SU-DHL-6 (cell line): ENCODE results near the gene PID1.

ENCODE experiments used
- H2AFZ ChIP-seq: fragments of 200-600 bp; sonication (generic); 2 replicates; pipeline ENCODE4 v1.6.1; 2014; ENCODE audit warnings: low read depth, mild to moderate bottlenecking, moderate library complexity, mixed read lengths, antibody characterized with exemption, low read length; ENCODE audit not compliant: severe bottlenecking
- H3F3A ChIP-seq: fragments of 200-600 bp; shearing (Covaris generic); 2 replicates; pipeline ENCODE4 v1.6.0; 2016; ENCODE audit warnings: antibody characterized with exemption, mild to moderate bottlenecking; ENCODE audit not compliant: insufficient read depth
- H3K27ac ChIP-seq: fragments of 200-600 bp; sonication (generic); 2 replicates; pipeline ENCODE4 v1.5.1; 2016; ENCODE audit warnings: low read depth, mild to moderate bottlenecking, low read length, moderate library complexity, mixed read lengths
- H3K27me3 ChIP-seq: fragments of 200-600 bp; sonication (generic), shearing (Covaris generic); 2 replicates; pipeline ENCODE4 v1.6.0; 2014; ENCODE audit warnings: mild to moderate bottlenecking, low read length
- H3K36me3 ChIP-seq: fragments of 200-600 bp; sonication (generic); 2 replicates; pipeline ENCODE4 v1.6.1; 2014; ENCODE audit warnings: mild to moderate bottlenecking, low read length, mixed read lengths
- H3K4me2 ChIP-seq: fragments of 300-600, 200-600 bp; shearing (Covaris generic), sonication (generic); 2 replicates; pipeline ENCODE4 v1.6.0; 2014; ENCODE audit warnings: low read length, low read depth, mild to moderate bottlenecking; ENCODE audit not compliant: poor library complexity, severe bottlenecking
- H3K4me3 ChIP-seq: fragments of 200-600 bp; sonication (generic); 2 replicates; pipeline ENCODE4 v1.5.1; 2014; ENCODE audit warnings: antibody characterized with exemption, low read length, mild to moderate bottlenecking, mixed read lengths; ENCODE audit not compliant: insufficient read depth, poor library complexity, severe bottlenecking
- H3K79me2 ChIP-seq: fragments of 200-600 bp; sonication (generic); 2 replicates; pipeline ENCODE4 v1.6.1; 2014; ENCODE audit warnings: mild to moderate bottlenecking, low read length, moderate library complexity; ENCODE audit not compliant: insufficient read depth
- H3K9ac ChIP-seq: fragments of 200-600 bp; sonication (generic); 2 replicates; pipeline ENCODE4 v1.7.0; 2014; ENCODE audit warnings: mild to moderate bottlenecking, low read length
- H3K9me2 ChIP-seq: fragments of 200-600 bp; sonication (generic); replicated peaks from 2 replicates; pipeline ENCODE4 v1.6.1; 2014; ENCODE audit warnings: low read length; ENCODE audit not compliant: insufficient read depth
- H3K9me3 ChIP-seq: fragments of 200-600 bp; sonication (generic); 2 replicates; pipeline ENCODE4 v1.6.1; 2014; ENCODE audit warnings: low read length, mixed read lengths; ENCODE audit not compliant: insufficient read depth
- H4K20me1 ChIP-seq: fragments of 200-600 bp; sonication (generic); 2 replicates; pipeline ENCODE4 v1.6.1; 2014; ENCODE audit warnings: low read depth, mild to moderate bottlenecking, antibody characterized with exemption, low read length, moderate library complexity, mixed read lengths
- CTCF ChIP-seq: fragments of 200-600 bp; sonication (generic); IDR thresholded peaks from one replicate; pipeline ENCODE4 v1.5.1; 2017; ENCODE audit warnings: antibody characterized with exemption, mild to moderate bottlenecking, low read length, moderate library complexity; ENCODE audit not compliant: insufficient read depth, poor library complexity, severe bottlenecking
- EZH2phosphoT487 ChIP-seq: fragments of 200-600 bp; sonication (generic), shearing (Covaris generic); conservative IDR thresholded peaks from 2 replicates; pipeline ENCODE4 v1.6.1; 2018; ENCODE audit warnings: mild to moderate bottlenecking, antibody characterized with exemption, low read length, moderate library complexity, mixed read lengths

Gene PID1

GRCh38 chr2:229009816-229010215 is 261.3 kb downstream of the PID1 start:
- H3K79me2 ChIP-seq = no peaks in the 10 kb centered on the region

GRCh38 chr2:229003256-229003655 is 267.8 kb downstream of the PID1 start:
- Histone ChIP-seq H3K9me3 (peaks cover 3% of the 10 kb centered on the region; the same call in 1 of the 2 replicates), H4K20me1 (no peaks in the 10 kb centered on the region), H3K36me3 (no peaks in the 10 kb centered on the region), H3K9me2 (no peaks in the 10 kb centered on the region), H3K4me3 (no peak overlapping the region), H3K79me2 (no peaks in the 10 kb centered on the region), H3K9ac (no peak overlapping the region), H3F3A (no peaks in the 10 kb centered on the region), H2AFZ (no peak overlapping the region), H3K27ac (no peak overlapping the region), H3K4me2 (no peak overlapping the region), H3K27me3 (no peaks in the 10 kb centered on the region)
- TF ChIP-seq EZH2phosphoT487 (no peak), CTCF (no peak)

More at GRCh38 chr2:229009816-229010215, 261.3 kb downstream of the PID1 start:
- H4K20me1 ChIP-seq = no peaks in the 10 kb centered on the region
- H3K27ac ChIP-seq = no peak overlapping the region
- H3K9me3 ChIP-seq = no peaks in the 10 kb centered on the region
- H3K9ac ChIP-seq = no peak overlapping the region
- H3K36me3 ChIP-seq = no peaks in the 10 kb centered on the region
- H3K9me2 ChIP-seq = no peaks in the 10 kb centered on the region
- no peak overlapping the region for H2AFZ ChIP-seq
- no peaks in the 10 kb centered on the region for H3F3A ChIP-seq
- H3K4me3 ChIP-seq = no peak overlapping the region
- TF ChIP-seq CTCF (no peak), EZH2phosphoT487 (no peak)
- H3K4me2 ChIP-seq = no peak overlapping the region
- no peaks in the 10 kb centered on the region for H3K27me3 ChIP-seq

GRCh38 chr2:229001196-229001595 is 269.9 kb downstream of the PID1 start:
- no peak overlapping the region for H3K4me3 ChIP-seq
- no peaks in the 10 kb centered on the region for H3K27me3 ChIP-seq
- H3K9me2 ChIP-seq = no peaks in the 10 kb centered on the region
- no peaks in the 10 kb centered on the region for H3K79me2 ChIP-seq
- no peak for TF ChIP-seq EZH2phosphoT487
- no peak for TF ChIP-seq CTCF
- no peak overlapping the region for H3K27ac ChIP-seq
- H3K4me2 ChIP-seq = no peak overlapping the region
- H4K20me1 ChIP-seq = no peaks in the 10 kb centered on the region
- no peaks in the 10 kb centered on the region for H3F3A ChIP-seq
- peaks cover 4% of the 10 kb centered on the region; the same call in 1 of the 2 replicates for H3K9me3 ChIP-seq
- no peak overlapping the region for H2AFZ ChIP-seq
- no peak overlapping the region for H3K9ac ChIP-seq
- no peaks in the 10 kb centered on the region for H3K36me3 ChIP-seq
